HEK293T (cell line): ENCODE measurements around the gene INTS7.

Source experiments
- ARNT ChIP-seq: fragments of 450-650 bp; IDR thresholded peaks from 2 replicates; pipeline ENCODE4 v1.6.1; 2017; ENCODE audit warnings: mild to moderate bottlenecking
- SP1 ChIP-seq: fragments of 450-650 bp; IDR thresholded peaks from 2 replicates; pipeline ENCODE4 v1.6.1; 2017

DNA sequence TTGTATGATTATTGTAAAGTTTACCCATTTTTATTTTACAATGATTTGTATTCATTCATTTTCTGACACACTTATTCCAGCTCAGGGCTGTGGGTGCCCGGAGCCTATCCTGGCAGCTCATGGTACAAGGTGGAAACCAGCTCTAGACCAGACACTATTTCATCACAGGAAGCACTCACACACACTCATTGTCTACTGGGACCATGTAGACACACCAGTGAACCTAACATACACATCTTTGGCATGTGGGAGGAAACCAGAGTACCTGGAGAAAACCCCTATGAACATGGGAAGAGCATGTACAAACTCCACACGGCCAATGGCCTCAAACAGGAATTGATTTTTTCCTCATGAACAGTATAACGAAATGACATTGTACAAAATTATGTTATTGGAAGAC lies 2.5 kb upstream of the INTS7 start:
- TF ChIP-seq ARNT (no peak), SP1 (no peak)
